Body of pancreas (tissue), 4 donors: Measurements from ENCODE around the gene FGD3.

ENCODE experiments used
- POLR2A ChIP-seq, 3 donors: fragments of 450-650 bp; IDR thresholded peaks; one replicate each; pipeline ENCODE4 v1.6.1; 2016; ENCODE audit warnings: antibody characterized with exemption in 3 of 3, mild to moderate bottlenecking in 2 of 3
- TF ChIP-seq, protein P1 (sequence below), 7 experiments: fragments of 450-650 bp in 4 of 7; fragments of 200-600 bp in 3 of 7; sonication (generic) in 3 of 7; IDR thresholded peaks; one replicate each; pipeline ENCODE4 v1.5.1; 2016 to 2019; ENCODE audit warnings: antibody characterized with exemption in 7 of 7

DNA sequence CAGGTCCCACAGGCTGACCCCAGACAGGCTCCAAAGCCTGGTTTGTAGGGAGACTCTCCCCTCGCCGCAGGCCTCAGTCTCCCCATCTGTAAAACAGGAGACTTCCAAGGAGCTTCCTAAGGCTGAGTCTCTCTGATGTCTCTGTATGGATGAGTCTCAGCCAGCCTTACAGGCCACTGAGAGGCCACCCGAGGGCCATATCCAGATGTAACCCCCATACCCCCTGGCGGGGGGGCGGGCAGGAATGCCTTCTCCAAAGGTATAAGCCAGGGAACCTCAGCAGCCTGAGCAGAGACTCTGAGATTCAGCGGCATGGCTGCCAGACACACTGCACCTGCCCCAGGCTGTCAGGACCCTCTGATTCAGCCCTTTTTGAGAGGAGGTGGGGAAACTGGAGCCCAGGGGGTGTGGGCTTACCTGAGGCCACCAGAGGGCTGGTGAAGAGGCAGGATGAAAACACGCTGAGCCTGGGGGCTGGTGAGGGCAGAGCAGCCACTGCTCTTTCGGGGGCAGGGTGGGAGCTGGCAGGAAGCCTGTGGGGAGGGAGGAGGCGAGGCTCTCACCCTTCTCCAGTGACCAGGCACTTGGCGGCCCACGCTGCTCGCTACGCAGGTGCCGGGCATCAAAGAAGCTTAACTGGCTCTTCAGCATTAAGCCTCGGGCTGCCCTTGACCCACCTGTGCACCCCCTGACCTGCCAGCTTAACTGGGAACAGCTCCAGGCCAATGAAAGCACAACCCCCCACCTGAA lies 105.6 kb downstream of the FGD3 start:
- TF ChIP-seq, protein P1, sequence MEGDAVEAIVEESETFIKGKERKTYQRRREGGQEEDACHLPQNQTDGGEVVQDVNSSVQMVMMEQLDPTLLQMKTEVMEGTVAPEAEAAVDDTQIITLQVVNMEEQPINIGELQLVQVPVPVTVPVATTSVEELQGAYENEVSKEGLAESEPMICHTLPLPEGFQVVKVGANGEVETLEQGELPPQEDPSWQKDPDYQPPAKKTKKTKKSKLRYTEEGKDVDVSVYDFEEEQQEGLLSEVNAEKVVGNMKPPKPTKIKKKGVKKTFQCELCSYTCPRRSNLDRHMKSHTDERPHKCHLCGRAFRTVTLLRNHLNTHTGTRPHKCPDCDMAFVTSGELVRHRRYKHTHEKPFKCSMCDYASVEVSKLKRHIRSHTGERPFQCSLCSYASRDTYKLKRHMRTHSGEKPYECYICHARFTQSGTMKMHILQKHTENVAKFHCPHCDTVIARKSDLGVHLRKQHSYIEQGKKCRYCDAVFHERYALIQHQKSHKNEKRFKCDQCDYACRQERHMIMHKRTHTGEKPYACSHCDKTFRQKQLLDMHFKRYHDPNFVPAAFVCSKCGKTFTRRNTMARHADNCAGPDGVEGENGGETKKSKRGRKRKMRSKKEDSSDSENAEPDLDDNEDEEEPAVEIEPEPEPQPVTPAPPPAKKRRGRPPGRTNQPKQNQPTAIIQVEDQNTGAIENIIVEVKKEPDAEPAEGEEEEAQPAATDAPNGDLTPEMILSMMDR (IDR thresholded peaks at IDR 0.05), result no peak
- no peak for TF ChIP-seq POLR2A (IDR thresholded peaks at IDR 0.05)
